Activated CD4-positive, alpha-beta T cell treated with anti-CD3 and anti-CD28 coated beads, Interleukin-2, Interleukin-4, amounts not matched to agents 100 ng/mL and 50 ng/mL, durations not matched to agents 16 hours and 8 hours (primary cell): ENCODE measurements around the gene PPP1R16B.

Experiments
- DNase-seq: peaks from one replicate; pipeline ENCODE4 v3.0.0-alpha.2; 2020; ENCODE audit warnings: low spot score

Gene PPP1R16B

GRCh38 chr20:38827770-38828281, 22.3 kb downstream of the PPP1R16B start:
- DNase-seq, result no peak

GRCh38 chr20:38828514-38829295, 23.2 kb downstream of the PPP1R16B start:
- DNase-seq, result no peak

GRCh38 chr20:38829296-38829875, 23.9 kb downstream of the PPP1R16B start:
- no peak for DNase-seq

GRCh38 chr20:38830356-38830755, 24.9 kb downstream of the PPP1R16B start:
- DNase-seq, result no peak

- DNase-seq, result no peak
Observed at GRCh38 chr20:38831049-38831691, 25.7 kb downstream of the PPP1R16B start.

- DNase-seq, result no peak
Observed at GRCh38 chr20:38831995-38832620, 26.6 kb downstream of the PPP1R16B start.

GRCh38 chr20:38833154-38833856, 27.8 kb downstream of the PPP1R16B start:
- peak; percentile 27 for DNase-seq

- no peak for DNase-seq
Observed at GRCh38 chr20:38833857-38834164, 28.3 kb downstream of the PPP1R16B start.

- DNase-seq, result no peak
Observed at GRCh38 chr20:38834868-38835267, 29.4 kb downstream of the PPP1R16B start.

GRCh38 chr20:38835792-38836191, 30.3 kb downstream of the PPP1R16B start:
- no peak for DNase-seq

GRCh38 chr20:38836991-38837390, 31.5 kb downstream of the PPP1R16B start:
- DNase-seq, result no peak

- no peak for DNase-seq
Observed at GRCh38 chr20:38838326-38838725, 32.8 kb downstream of the PPP1R16B start.

GRCh38 chr20:38839563-38839962, 34.1 kb downstream of the PPP1R16B start:
- no peak for DNase-seq

GRCh38 chr20:38840053-38840893, 34.8 kb downstream of the PPP1R16B start:
- no peak for DNase-seq

GRCh38 chr20:38840894-38841470, 35.5 kb downstream of the PPP1R16B start:
- no peak for DNase-seq

GRCh38 chr20:38841570-38841969, 36.1 kb downstream of the PPP1R16B start:
- no peak for DNase-seq

GRCh38 chr20:38842026-38842425, 36.5 kb downstream of the PPP1R16B start:
- DNase-seq, result peak; percentile 56

- peak; percentile 58 for DNase-seq
Observed at GRCh38 chr20:38842558-38842981, 37.1 kb downstream of the PPP1R16B start.

GRCh38 chr20:38843346-38843745, 37.8 kb downstream of the PPP1R16B start:
- DNase-seq, result peak; percentile 65

GRCh38 chr20:38844963-38845362, 39.5 kb downstream of the PPP1R16B start:
- DNase-seq, result no peak

- DNase-seq, result no peak
Observed at GRCh38 chr20:38847840-38848239, 42.3 kb downstream of the PPP1R16B start.
